NCI-H2029 treated with DMSO at 0.1 percent for 48 hours (cell line): ENCODE results near the gene LRRC25.

ENCODE experiments used
- DNase-seq: peaks from one replicate; lab custom pipeline; 2025; lab: John Stamatoyannopoulos, UW

Gene LRRC25

GRCh38 chr19:18397242-18398202 is at the start of gene LRRC25:
Gene LRRC25, minus strand, starts transcription at chr19:18397622. Its CDS starts 659 bp downstream, at chr19:18396963.
- no peak for DNase-seq

GRCh38 chr19:18446811-18447359 is 49.5 kb upstream of the LRRC25 start:
- DNase-seq, result no peak

- no peak for DNase-seq
Measured at GRCh38 chr19:18446145-18446810, 48.9 kb upstream of the LRRC25 start.

GRCh38 chr19:18445262-18445948 is 48.0 kb upstream of the LRRC25 start:
- DNase-seq, result no peak

- no peak for DNase-seq
Measured at GRCh38 chr19:18444513-18444912, 47.1 kb upstream of the LRRC25 start.

GRCh38 chr19:18443831-18444230 is 46.4 kb upstream of the LRRC25 start:
- DNase-seq, result no peak

- DNase-seq, result no peak
Measured at GRCh38 chr19:18443406-18443805, 46.0 kb upstream of the LRRC25 start.

GRCh38 chr19:18442941-18443340 is 45.5 kb upstream of the LRRC25 start:
- no peak for DNase-seq

GRCh38 chr19:18441804-18442788 is 44.7 kb upstream of the LRRC25 start:
- DNase-seq, result no peak

GRCh38 chr19:18440936-18441803 is 43.7 kb upstream of the LRRC25 start:
- DNase-seq, result no peak

GRCh38 chr19:18440415-18440877 is 43.0 kb upstream of the LRRC25 start:
- no peak for DNase-seq

- DNase-seq, result no peak
Measured at GRCh38 chr19:18439910-18440237, 42.5 kb upstream of the LRRC25 start.

GRCh38 chr19:18439025-18439909 is 41.8 kb upstream of the LRRC25 start:
- no peak for DNase-seq

GRCh38 chr19:18438331-18439024 is 41.1 kb upstream of the LRRC25 start:
- no peak for DNase-seq

GRCh38 chr19:18437491-18438330 is 40.3 kb upstream of the LRRC25 start, which contains the start of gene ISYNA1:
Gene ISYNA1, minus strand, starts transcription at chr19:18438133. Its CDS starts 154 bp downstream, at chr19:18437979.
- DNase-seq, result no peak

GRCh38 chr19:18436671-18437490 is 39.5 kb upstream of the LRRC25 start:
- peak; percentile 17 for DNase-seq
